Sigmoid colon (tissue), 4 donors: ENCODE measurements around the gene PDZD4.

Experiments
- EP300 ChIP-seq, 4 donors: sonication (generic); formaldehyde crosslinking; IDR thresholded peaks; one replicate each; pipeline ENCODE4 v1.6.1; 2017; ENCODE audit warnings: antibody characterized with exemption in 4 of 4
- POLR2A ChIP-seq, 2 donors: fragments of 450-650 bp; IDR thresholded peaks; one replicate each; pipeline ENCODE4 v1.6.1; 2016; ENCODE audit warnings: antibody characterized with exemption in 2 of 2, mild to moderate bottlenecking in 2 of 2, moderate library complexity in 2 of 2
- POLR2AphosphoS5 ChIP-seq, 4 donors: sonication (generic); formaldehyde crosslinking; IDR thresholded peaks; one replicate each; pipeline ENCODE4 v1.6.1; 2017; ENCODE audit warnings: antibody characterized with exemption in 4 of 4
- TF ChIP-seq, protein P1 (sequence below), 4 experiments: fragments of 450-650 bp in 3 of 4; fragments of 200-600 bp in 1 of 4; IDR thresholded peaks; one replicate each; pipeline ENCODE4 v1.5.1; 2016 to 2019; ENCODE audit warnings: antibody characterized with exemption in 4 of 4, mild to moderate bottlenecking in 3 of 4, moderate library complexity in 2 of 4

DNA sequence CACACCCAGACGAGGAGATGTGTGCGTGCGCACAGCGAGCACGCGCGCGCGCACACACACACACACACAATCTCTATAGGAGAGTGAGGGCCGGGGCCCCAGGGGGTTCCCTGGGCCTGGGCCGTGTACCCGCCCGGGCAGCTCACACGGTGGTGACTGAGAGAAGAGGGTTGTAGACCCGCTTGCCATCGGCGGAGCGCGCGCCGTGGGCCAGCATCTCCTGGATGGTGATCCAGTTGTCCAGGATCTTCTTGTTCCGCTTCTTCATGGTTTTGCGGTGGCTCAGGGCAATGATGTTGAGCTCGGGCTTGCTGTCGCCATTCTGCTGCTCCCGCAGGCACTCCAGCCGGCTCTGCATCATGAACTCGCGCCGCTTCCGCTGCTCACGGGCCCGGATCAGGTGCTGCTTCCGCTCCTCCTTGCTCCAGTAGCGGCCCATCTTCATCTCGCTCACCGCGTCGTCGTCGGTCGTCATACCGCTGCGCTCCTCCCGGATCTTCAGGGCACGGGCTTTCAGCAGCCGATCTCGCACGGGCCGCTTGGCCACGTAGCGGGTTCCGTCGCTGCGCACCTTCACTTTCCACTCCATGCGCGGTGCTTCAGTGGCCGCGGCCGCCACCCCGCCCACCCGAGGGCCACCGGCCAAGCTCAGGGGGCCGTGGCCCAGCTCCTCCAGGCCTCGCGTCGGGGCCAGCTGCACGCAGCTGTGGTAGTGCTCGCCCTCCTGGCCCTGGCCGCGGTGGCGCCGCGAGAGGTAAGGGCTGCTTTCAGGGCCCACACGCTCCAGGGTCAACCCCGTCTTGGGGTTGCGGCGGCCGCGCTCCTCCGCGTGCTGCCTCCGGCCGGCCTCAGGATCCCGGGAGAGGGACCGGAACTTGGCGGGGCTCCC, 26.9 kb downstream of the PDZD4 start:
- TF ChIP-seq, protein P1, sequence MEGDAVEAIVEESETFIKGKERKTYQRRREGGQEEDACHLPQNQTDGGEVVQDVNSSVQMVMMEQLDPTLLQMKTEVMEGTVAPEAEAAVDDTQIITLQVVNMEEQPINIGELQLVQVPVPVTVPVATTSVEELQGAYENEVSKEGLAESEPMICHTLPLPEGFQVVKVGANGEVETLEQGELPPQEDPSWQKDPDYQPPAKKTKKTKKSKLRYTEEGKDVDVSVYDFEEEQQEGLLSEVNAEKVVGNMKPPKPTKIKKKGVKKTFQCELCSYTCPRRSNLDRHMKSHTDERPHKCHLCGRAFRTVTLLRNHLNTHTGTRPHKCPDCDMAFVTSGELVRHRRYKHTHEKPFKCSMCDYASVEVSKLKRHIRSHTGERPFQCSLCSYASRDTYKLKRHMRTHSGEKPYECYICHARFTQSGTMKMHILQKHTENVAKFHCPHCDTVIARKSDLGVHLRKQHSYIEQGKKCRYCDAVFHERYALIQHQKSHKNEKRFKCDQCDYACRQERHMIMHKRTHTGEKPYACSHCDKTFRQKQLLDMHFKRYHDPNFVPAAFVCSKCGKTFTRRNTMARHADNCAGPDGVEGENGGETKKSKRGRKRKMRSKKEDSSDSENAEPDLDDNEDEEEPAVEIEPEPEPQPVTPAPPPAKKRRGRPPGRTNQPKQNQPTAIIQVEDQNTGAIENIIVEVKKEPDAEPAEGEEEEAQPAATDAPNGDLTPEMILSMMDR (IDR thresholded peaks at IDR 0.05) = no peak
- TF ChIP-seq POLR2AphosphoS5 (IDR thresholded peaks at IDR 0.05) (no peak), POLR2A (IDR thresholded peaks at IDR 0.05) (no peak), EP300 (IDR thresholded peaks at IDR 0.05) (no peak)
